Skeletal muscle tissue (tissue), 4 donors: ENCODE measurements around the gene PANK1. TPM values are rescaled to one million over a fixed set of nuclear protein-coding genes. Genes with fewer than 3 reads are reported as not detected.

Experiments used
- H3K27ac ChIP-seq: one replicate; pipeline ENCODE4 v1.7.0; 2013; ENCODE audit warnings: mild to moderate bottlenecking, low read depth, low read length, inconsistent platforms
- H3K27me3 ChIP-seq, 3 donors: one replicate each; pipeline ENCODE4 v1.7.0; 2013; ENCODE audit warnings: low read length in 3 of 3; ENCODE audit not compliant: control insufficient read depth in 3 of 3, insufficient read depth in 3 of 3
- H3K36me3 ChIP-seq, 3 donors: one replicate each; pipeline ENCODE4 v1.7.0; 2013; ENCODE audit warnings: low read length in 3 of 3; ENCODE audit not compliant: control insufficient read depth in 3 of 3, insufficient read depth in 3 of 3
- H3K4me1 ChIP-seq, 3 donors: one replicate each; pipeline ENCODE4 v1.7.0; 2013; ENCODE audit warnings: low read length in 3 of 3, mild to moderate bottlenecking in 3 of 3; ENCODE audit not compliant: control insufficient read depth in 3 of 3, insufficient read depth in 3 of 3
- H3K4me3 ChIP-seq, 3 donors: one replicate each; pipeline ENCODE4 v1.7.0; 2013; ENCODE audit warnings: low read length in 3 of 3
- H3K9ac ChIP-seq, 3 donors: one replicate each; pipeline ENCODE4 v1.7.0; 2013; ENCODE audit warnings: low read length in 3 of 3, mild to moderate bottlenecking in 3 of 3, moderate library complexity in 2 of 3, low read depth in 1 of 3
- H3K9me3 ChIP-seq, 3 donors: one replicate each; pipeline ENCODE4 v1.7.0; 2013; ENCODE audit warnings: low read length in 3 of 3; ENCODE audit not compliant: control insufficient read depth in 3 of 3
- total RNA-seq: library from RNA; depleted of rRNA; stranded (reverse); fragments of >200 nt; gene quantifications from one replicate; pipeline ENCODE4 v1.2.3, GENCODE V29; 2014
- donor health status: Osteomylitis.

The PANK1 gene
- total RNA-seq, 1 donor from 2014 or later: 17.7 TPM

DNA sequence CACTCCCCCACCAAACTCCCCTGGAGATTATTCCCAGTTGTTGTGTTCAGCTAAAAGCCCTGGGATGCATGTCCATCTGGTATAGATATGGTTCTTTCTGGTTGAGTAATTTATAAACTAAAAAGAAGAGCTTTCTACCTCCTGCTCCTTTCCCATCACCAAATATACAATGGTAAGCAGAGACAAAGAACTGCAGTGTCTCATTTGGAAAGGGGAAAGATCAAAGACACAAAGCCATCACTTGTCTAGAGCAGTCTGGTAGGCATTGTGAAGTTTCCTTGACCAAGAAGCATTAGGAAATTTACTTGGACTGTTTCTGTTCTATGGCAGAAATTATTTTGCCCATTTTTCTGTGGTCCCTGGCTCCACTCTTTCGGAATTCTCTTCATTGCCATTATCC lies 24.9 kb upstream of the PANK1 start:
- Histone ChIP-seq H3K27ac (no peak overlapping the region), H3K27me3 (no peaks in the 10 kb centered on the region), H3K9ac (no peak overlapping the region), H3K9me3 (no peaks in the 10 kb centered on the region), H3K4me3 (no peak overlapping the region), H3K36me3 (no peaks in the 10 kb centered on the region), H3K4me1 (peaks cover 0 to 4% (median 0%) of the 10 kb centered on the region in 3 donors)

DNA sequence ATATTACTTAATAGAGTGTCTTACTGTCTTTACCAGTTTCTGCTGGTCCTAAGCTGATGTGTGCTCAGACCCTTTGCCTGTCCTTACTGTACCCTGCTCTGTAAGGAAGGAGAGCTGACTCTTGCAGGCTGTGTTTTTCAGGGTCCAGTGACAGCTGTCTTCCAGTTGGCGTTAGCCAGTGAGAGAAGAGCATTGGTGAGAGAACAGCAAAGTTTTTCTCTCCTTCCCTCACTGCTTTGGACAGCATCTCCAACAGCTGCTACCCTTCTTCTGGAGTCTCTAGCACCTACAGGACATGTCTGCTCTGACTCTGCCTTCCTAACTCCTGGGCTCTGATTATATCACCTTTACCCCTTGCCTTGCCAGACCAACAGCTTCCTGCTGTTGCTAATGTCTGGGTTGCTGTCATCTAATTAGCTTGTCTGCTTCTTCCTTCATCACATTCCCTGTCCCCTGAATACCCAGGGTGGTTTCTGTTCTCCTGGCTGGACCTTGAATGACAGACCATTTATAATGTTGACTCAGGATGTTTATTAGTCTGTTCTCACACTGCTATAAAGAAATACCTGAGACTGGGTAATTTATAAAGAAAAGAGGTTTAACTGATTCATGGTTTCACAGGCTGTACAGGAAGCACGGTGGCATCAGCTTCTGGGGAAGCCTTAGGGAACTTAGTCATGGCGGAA lies 23.5 kb upstream of the PANK1 start:
- Histone ChIP-seq H3K9me3 (no peaks in the 10 kb centered on the region), H3K9ac (no peak overlapping the region), H3K36me3 (no peaks in the 10 kb centered on the region), H3K27ac (no peak overlapping the region), H3K4me1 (peaks cover 0 to 10% (median 0%) of the 10 kb centered on the region in 3 donors), H3K27me3 (no peaks in the 10 kb centered on the region), H3K4me3 (no peak overlapping the region)

DNA sequence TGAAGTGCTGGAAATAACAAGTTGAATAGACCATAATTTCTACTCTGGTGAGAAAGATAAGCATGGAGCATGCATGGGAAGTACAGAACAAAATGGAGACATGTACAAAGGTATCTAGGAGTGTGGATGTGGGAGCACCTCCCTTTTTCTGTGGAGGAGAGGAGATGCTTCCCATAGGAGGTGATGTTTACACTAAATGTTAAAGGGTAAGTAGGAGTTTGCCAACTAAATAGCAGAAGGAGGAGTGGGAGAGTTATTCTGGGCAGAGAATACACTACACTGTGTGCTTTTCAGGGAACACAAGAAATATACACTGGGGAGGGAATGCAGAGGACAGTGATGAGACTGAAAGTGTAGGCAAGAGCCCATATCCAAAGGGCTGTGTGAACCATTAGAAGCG lies 21.1 kb upstream of the PANK1 start:
- no peaks in the 10 kb centered on the region for H3K27me3 ChIP-seq

DNA sequence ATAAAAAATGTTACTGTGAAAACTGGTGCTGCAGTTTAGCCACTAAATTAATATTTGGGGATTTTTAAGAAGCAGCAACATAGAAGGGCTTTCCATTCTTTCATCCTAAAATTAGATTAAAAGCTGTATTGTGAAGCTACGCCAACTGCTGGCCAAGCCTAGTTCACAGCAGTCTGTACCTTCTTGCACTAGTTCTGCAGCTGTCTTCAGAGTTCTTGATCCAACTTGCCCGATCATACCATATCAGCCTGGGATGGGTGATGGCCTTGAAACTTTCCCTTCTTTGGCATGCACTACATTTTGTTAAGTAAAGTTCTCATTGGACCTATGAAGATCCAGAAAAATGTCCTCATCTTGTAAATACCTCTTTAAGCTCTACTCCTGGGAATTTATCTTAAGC lies 20.3 kb upstream of the PANK1 start:
- Histone ChIP-seq H3K27ac (no peak overlapping the region), H3K27me3 (no peaks in the 10 kb centered on the region), H3K36me3 (no peaks in the 10 kb centered on the region), H3K4me3 (no peak overlapping the region), H3K9me3 (no peaks in the 10 kb centered on the region), H3K9ac (no peak overlapping the region), H3K4me1 (peaks cover 0 to 11% (median 5%) of the 10 kb centered on the region in 3 donors)

More for the DNA sequence above, 21.1 kb upstream of the PANK1 start:
- Histone ChIP-seq H3K4me3 (no peak overlapping the region), H3K4me1 (peaks cover 0 to 14% (median 5%) of the 10 kb centered on the region in 3 donors), H3K36me3 (no peaks in the 10 kb centered on the region), H3K27ac (no peak overlapping the region), H3K9ac (no peak overlapping the region), H3K9me3 (no peaks in the 10 kb centered on the region)

DNA sequence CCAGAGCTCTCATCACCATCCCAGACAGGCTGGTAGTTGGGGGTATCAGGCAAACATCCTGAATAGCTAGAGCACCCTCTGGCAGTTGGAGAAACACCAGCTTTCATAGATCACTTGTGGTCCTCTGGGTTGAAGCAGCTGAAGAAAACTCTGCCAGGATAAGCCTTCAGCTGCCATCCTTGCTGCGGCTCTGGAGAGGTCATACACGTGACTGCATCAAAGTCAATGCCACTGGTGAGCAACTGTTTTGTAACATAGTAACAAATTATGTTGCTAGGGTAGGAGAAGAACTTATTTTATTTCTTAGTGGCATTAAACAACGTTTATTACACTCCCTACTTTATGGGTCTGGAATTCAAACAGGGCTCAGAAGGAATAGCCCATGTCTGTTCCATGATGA lies 19.2 kb upstream of the PANK1 start:
- Histone ChIP-seq H3K9ac (no peak overlapping the region), H3K4me3 (no peak overlapping the region), H3K36me3 (no peaks in the 10 kb centered on the region), H3K4me1 (peaks cover 3 to 15% (median 9%) of the 10 kb centered on the region in 3 donors), H3K9me3 (no peaks in the 10 kb centered on the region), H3K27me3 (no peaks in the 10 kb centered on the region), H3K27ac (no peak overlapping the region)

DNA sequence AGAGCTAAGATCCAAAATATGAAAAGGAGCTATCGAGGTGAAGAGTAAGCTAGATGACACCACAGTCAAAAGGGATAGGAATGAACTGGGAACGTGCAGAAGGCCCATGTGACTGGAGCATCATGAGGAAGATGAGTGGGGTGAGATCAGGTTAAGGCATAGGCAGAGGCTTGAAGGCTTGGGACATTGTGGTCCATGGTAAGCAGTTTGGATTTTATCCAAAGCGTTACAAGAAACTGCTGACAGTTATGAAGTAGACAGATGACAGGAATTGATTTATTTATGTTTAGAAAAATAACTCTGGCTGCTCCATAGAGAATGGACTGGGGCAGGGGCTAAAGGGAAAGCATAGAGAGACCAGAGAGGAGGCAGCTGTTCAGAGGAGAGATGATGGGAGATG lies 18.1 kb upstream of the PANK1 start:
- Histone ChIP-seq H3K4me1 (peaks cover 7 to 16% (median 11%) of the 10 kb centered on the region in 3 donors), H3K27ac (no peak overlapping the region), H3K9ac (no peak overlapping the region), H3K36me3 (no peaks in the 10 kb centered on the region), H3K27me3 (no peaks in the 10 kb centered on the region), H3K9me3 (no peaks in the 10 kb centered on the region), H3K4me3 (no peak overlapping the region)

DNA sequence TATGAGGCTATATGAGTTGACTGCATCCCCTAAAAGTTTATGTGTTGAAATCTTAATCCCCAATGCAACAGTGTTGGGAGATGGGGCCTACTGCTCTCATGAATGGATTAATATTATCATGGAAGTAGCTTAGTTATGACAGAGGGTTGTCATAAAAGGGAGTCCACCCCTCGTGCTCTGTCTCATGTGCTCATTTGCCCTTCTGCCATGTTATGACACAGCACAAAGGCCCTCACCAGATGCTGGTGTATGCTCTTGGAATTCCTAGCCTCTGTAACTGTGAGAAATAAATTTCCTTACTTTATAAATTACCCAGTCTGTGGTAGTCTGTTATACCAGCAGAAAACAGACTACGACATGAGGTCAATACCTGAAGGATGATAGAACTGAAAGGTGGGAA lies 17.6 kb upstream of the PANK1 start:
- Histone ChIP-seq H3K4me1 (peaks cover 7 to 16% (median 11%) of the 10 kb centered on the region in 3 donors), H3K4me3 (no peak overlapping the region), H3K27me3 (no peaks in the 10 kb centered on the region), H3K36me3 (no peaks in the 10 kb centered on the region), H3K9ac (no peak overlapping the region), H3K9me3 (no peaks in the 10 kb centered on the region), H3K27ac (no peak overlapping the region)

DNA sequence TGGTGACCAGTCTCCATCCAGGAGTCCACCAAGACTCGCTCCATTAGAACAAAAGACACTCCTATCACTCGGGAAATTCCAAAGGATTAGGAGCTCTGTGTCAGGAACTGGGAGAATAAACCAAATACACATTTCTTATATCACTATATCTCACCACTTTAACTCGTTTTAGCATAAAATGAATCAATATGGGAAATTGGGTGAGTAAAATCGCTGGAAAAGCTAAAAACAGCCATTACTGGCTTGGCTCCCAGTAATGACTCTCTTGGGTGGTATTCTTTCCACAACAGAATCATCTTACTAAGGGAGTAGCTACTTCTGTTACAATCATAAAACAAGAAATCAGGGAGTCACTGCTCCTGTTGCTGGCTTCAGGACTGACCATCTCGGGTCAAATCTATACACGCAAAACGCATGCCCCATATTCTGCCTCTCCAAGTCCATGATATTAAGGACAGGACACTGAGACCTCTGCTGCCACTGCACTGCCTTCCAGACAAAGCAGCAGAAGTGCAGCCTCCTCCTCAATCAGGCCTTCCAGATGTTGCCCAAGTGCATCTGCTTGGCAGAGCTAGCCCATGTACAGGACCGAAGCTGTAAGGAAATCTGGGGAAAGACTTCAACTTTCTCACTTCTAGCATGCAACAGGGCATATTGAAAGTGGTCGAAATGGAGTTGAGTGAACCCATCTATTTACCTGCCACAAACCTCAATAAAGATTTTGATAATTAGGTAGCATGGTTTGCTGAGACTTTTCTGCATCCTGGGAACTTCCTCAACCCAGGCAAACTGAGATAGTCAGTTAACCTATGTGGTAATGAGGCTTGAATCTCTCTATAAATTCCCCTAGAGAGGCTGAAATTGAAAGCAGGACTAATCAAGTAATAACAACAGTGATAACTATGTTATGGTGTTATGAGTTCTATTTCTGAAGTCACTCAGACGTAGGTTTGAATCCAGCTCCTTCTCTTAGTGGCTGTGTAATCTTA lies 14.4 kb upstream of the PANK1 start:
- Histone ChIP-seq H3K27me3 (no peaks in the 10 kb centered on the region), H3K4me3 (no peak overlapping the region), H3K9ac (no peak overlapping the region), H3K27ac (no peak overlapping the region), H3K9me3 (no peaks in the 10 kb centered on the region), H3K36me3 (no peaks in the 10 kb centered on the region), H3K4me1 (peaks cover 7 to 16% (median 11%) of the 10 kb centered on the region in 3 donors)

DNA sequence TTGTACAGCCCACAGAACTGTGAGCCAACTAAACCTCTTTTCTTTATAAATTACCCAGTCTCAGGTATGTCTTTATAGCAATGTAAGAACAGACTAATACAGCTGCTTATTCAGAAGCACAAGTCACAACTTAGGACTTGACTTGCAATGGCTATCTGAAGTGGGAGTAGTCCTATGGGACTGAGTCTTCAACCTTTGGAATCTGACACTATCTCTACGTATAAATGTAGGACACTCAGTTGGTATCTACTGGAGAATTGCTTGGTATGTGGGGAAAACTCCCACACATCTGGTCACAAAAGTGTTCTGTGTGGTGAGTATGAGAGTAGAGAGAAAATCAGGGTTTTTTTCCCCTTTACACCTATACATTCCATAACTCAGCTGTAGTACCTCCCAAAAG lies 12.3 kb upstream of the PANK1 start:
- H3K27me3 ChIP-seq: no peaks in the 10 kb centered on the region
- no peak overlapping the region for H3K9ac ChIP-seq
- H3K4me1 ChIP-seq: peaks cover 5 to 7% (median 6%) of the 10 kb centered on the region in 3 donors
- no peak overlapping the region for H3K4me3 ChIP-seq
- no peaks in the 10 kb centered on the region for H3K9me3 ChIP-seq
- H3K36me3 ChIP-seq: no peaks in the 10 kb centered on the region
- no peak overlapping the region for H3K27ac ChIP-seq

DNA sequence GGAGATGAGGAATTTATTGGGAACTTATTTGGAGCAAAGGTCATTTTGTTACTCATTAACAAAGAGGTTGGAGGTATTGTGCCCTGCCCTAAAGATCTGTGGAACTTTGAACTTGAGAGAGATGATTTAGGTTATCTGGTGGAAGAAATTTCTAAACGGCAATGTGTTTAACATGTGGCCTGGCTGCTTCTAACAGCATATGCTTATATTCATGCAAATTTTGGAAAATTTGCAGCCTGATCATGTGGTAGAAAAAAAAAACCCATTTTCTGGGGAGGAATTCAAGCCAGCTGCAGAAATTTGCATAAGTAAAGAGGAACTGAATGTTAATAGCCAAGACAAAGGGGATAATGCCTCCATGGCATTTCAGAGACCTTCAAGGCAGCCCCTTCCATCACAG lies 10.7 kb upstream of the PANK1 start:
- H3K4me1 ChIP-seq: peaks cover 5 to 7% (median 6%) of the 10 kb centered on the region in 3 donors
- no peaks in the 10 kb centered on the region for H3K27me3 ChIP-seq
- no peaks in the 10 kb centered on the region for H3K9me3 ChIP-seq
- no peak overlapping the region for H3K9ac ChIP-seq
- H3K36me3 ChIP-seq: no peaks in the 10 kb centered on the region
- H3K4me3 ChIP-seq: no peak overlapping the region
- no peak overlapping the region for H3K27ac ChIP-seq
